BE2C (cell line): Measurements from ENCODE around the gene FAM3A.

Experiments used
- DNase-seq: peaks from one replicate; pipeline ENCODE4 v3.0.0-alpha.2; 2020
- H3K27me3 ChIP-seq: fragments of 250-450 bp; sonication (Bioruptor Pico); 2 replicates; pipeline ENCODE4 v1.5.1; 2020; ENCODE audit warnings: mild to moderate bottlenecking
- H3K36me3 ChIP-seq: fragments of 250-450 bp; sonication (Bioruptor Pico); 2 replicates; pipeline ENCODE4 v1.5.1; 2020; ENCODE audit warnings: mild to moderate bottlenecking
- H3K4me1 ChIP-seq: fragments of 250-450 bp; sonication (Bioruptor Pico); 2 replicates; pipeline ENCODE4 v1.5.1; 2020
- H3K4me3 ChIP-seq: 2 replicates; pipeline ENCODE4 v1.5.1; 2011; ENCODE audit warnings: low read depth, low read length
- H3K9me3 ChIP-seq: fragments of 250-450 bp; sonication (Bioruptor Pico); 2 replicates; pipeline ENCODE4 v1.5.1; 2020
- TF ChIP-seq, protein P1 (sequence below): IDR thresholded peaks from 2 replicates; pipeline ENCODE4 v1.5.1; 2012; ENCODE audit warnings: mild to moderate bottlenecking, low read depth, low read length

Gene FAM3A

DNA sequence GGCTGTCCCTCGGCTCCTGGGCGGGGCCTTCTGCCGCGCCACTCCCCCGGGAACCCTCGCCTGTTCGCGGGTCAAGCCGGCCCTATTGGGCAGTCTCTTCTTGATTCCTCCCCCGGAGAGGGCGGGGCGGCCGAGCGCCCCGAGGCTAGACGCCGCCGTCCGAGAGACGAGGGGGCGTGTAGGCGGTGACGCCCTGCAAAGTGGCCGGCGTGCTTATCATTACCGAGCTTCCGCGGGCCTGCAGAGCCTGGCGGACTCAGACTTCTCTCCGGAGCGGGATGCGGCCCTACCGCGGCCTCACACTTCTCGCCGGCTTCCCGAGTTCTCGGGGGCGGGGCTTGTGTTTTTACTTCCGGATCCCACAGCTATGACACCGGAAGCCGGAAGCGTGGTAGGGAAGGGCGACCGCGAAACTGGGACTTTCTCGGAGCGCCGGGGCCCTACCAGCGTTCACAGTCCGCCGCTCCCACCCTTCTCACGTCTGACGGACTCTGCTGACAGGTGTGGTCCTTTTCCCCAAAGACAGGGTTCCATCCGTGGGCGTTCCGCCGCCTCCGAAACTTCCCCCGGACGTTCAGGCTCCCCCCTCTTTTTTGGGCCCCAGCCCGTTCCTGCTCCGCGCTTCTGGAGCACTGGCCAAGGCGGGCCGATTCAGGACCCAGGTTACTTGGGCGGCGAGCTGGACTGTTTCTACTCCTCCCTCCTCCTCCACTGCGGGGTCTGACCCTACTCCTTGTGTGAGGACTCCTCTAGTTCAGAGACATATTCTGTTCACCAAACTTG, 31.4 kb upstream of the FAM3A start, which contains the start of gene IKBKG:
IKBKG (plus strand) TSS at position 376 of the 783 bp plus-strand sequence. CDS start 4,383 bp downstream, outside the sequence.
- H3K36me3 ChIP-seq, result no peaks in the 10 kb centered on the region
- H3K4me3 ChIP-seq, result peak within 1 kb of the TSS; percentile 93
- H3K9me3 ChIP-seq, result no peaks in the 10 kb centered on the region
- TF ChIP-seq, protein P1, sequence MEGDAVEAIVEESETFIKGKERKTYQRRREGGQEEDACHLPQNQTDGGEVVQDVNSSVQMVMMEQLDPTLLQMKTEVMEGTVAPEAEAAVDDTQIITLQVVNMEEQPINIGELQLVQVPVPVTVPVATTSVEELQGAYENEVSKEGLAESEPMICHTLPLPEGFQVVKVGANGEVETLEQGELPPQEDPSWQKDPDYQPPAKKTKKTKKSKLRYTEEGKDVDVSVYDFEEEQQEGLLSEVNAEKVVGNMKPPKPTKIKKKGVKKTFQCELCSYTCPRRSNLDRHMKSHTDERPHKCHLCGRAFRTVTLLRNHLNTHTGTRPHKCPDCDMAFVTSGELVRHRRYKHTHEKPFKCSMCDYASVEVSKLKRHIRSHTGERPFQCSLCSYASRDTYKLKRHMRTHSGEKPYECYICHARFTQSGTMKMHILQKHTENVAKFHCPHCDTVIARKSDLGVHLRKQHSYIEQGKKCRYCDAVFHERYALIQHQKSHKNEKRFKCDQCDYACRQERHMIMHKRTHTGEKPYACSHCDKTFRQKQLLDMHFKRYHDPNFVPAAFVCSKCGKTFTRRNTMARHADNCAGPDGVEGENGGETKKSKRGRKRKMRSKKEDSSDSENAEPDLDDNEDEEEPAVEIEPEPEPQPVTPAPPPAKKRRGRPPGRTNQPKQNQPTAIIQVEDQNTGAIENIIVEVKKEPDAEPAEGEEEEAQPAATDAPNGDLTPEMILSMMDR, result no peak
- no peaks in the 10 kb centered on the region for H3K27me3 ChIP-seq
- peak; percentile 92 for DNase-seq
- peaks cover 3% of the 10 kb centered on the region for H3K4me1 ChIP-seq

DNA sequence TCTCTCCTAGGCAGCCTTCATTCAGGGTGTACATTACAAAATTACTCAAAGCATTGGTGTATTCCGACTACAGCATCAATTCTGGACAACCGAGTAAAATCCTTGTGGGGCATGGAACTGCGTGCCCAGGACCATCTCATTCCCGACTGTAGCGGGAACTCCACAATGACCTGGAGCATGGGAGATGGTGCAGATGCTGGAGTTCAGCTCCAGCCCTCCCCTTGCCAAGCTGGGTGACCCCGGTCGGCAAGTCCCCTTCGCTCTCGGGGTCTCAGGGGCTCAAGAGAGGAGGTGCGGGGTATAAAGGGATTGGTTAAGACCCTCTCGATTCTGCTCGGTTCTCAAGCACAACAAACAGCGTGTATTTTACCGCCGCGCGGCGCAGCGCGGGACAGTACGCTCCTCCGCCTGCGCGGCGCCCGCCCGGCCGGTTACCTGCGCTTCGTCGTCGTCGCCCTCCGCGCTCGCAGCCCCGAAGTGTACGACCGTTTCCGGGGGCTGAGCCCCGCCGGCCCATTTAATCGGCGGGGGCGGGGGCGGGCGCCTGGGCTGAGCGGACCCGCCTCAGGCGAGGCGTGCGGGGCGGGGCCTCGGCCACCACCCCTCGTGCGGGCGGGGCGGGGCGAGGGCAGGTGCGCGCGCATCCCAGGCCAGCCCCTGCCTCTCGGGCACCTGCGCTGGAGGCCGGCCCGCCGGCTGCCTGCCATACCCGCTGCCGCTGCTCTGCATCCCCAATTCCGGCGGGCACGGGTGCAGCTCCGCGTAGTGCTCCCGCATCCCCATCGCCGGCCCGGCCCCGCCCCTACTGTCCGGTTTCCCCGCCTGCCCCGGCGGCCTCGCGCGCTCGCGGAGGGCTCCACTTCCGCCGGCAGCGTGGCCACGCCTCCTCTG, 30.6 kb upstream of the FAM3A start, which contains the start of gene G6PD:
G6PD (minus strand) TSS at position 493 of the 891 bp plus-strand sequence. CDS start 691 bp downstream, outside the sequence.
- TF ChIP-seq, protein P1, result no peak
- peak; percentile 82 for DNase-seq
- Histone ChIP-seq H3K36me3 (no peaks in the 10 kb centered on the region), H3K9me3 (no peaks in the 10 kb centered on the region), H3K4me3 (peak within 1 kb of the TSS; percentile 93), H3K4me1 (peaks cover 8% of the 10 kb centered on the region), H3K27me3 (no peaks in the 10 kb centered on the region)

DNA sequence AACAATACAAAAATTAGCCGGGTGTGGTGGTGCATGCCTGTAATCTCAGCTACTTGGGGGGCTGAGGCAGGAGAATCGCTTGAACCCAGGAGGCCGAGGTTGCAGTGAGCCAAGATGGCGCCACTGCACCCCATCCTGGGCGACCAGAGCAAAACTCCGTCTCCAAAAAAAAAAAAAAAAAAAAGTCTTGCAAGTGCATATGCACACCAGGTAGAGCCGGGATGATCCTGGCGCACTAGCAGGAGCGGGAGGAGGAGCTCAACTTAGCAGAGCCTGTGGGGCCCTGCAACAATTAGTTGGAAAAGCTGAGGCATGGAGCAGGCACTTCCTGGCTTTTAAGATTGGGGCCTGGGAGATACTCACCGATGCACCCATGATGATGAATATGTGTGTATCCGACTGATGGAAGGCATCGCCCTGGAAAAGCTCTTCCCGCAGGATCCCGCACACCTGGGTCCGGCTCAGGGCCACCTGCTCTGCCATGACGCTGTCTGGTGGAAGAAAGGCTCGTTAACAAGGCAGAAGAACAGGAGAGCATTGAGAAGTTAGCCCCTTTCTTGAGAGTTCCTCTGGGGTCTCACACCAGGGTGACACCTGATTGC, 29.7 kb upstream of the FAM3A start:
- TF ChIP-seq, protein P1, result no peak
- Histone ChIP-seq H3K27me3 (no peaks in the 10 kb centered on the region), H3K4me1 (peaks cover 17% of the 10 kb centered on the region), H3K4me3 (peak overlapping the region; percentile 70), H3K9me3 (no peaks in the 10 kb centered on the region), H3K36me3 (no peaks in the 10 kb centered on the region)
- no peak for DNase-seq

DNA sequence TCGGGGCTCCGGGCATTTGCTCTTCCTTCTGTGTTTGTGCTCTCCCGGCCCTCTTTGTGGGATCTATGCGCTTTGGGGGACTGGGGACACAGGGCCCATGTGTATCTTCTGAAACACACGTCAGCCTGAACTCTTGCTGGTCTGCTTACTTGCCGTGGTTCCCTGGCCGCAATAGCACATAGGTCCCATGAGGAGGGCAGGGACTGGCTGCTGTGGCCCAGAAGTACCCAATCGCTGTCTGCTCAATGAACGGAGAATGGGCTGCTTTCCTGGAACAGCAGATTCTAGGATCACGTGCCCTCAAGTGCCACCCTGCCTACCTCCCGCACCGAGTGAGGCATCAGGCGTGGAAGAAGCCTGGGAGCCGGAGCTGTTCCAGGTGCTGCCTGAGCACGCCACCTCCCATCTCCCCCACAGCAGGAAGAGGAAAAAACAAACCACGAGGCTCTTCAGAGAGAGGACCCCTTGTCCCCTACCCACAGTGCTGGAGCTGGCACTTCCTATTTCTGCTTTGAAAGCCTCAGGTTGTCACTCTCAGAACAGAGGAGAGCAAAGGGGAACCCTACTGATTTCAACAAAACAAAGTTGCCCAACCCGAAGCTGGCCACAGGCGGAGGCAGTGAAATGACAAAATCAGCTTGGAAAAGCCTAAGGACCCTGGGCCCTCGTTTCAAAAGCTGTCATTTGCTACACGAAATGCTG, 26.8 kb upstream of the FAM3A start:
- TF ChIP-seq, protein P1, result no peak
- Histone ChIP-seq H3K4me1 (peaks cover 17% of the 10 kb centered on the region), H3K4me3 (no peak overlapping the region), H3K27me3 (no peaks in the 10 kb centered on the region), H3K36me3 (no peaks in the 10 kb centered on the region), H3K9me3 (no peaks in the 10 kb centered on the region)
- DNase-seq, result no peak

DNA sequence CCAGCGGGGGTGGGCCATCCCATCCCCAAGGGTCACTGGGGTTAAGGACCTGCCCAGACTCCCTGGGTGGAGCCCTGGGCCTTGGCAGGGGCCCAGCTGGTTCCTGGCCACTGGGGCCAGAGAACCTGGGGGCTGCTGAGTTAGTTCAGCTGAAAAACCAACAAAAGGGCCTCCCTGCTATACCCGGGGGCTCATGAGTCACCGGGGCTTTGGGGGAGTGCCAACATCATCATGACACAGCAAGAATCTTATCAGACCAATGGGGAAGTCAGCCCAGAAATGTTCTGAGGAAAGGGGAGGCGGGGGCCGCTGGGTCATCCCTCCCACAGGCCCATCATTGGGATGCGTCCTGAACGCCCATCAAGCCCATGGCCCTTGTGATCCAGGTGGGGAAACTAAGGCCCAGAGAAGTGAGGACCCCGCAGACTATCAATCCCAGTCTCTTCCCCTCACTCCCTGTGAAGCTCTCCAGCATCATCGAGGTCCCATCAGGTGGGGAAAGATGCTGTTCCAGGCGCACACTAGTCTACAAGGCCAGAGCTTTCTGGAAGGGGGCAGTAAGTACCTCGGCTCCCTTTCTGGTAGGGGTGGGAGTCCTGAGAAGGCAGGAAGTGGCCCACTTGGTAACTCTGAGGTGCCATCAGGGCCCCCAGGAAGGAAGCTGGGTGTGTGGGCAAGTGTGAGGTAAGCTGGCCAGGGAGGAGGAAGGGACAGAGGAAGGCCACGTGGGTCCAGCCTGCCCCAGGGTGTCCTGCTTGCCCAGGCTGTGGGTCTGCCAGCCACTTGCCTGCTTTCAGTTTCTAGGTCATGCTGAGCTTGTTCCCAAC, 26.1 kb upstream of the FAM3A start:
- peak; percentile 79 for DNase-seq
- TF ChIP-seq, protein P1, result no peak
- Histone ChIP-seq H3K27me3 (no peaks in the 10 kb centered on the region), H3K4me3 (no peak overlapping the region), H3K9me3 (no peaks in the 10 kb centered on the region), H3K36me3 (no peaks in the 10 kb centered on the region), H3K4me1 (peaks cover 17% of the 10 kb centered on the region)
